HFFc6 (cell line): ENCODE measurements around the gene PAPPA2. TPM values are rescaled to one million over a fixed set of nuclear protein-coding genes. Genes with fewer than 3 reads are reported as not detected.

Source experiments
- DNase-seq: peaks from one replicate; pipeline ENCODE4 v3.0.0-alpha.2; 2018
- H3K27ac Mint-ChIP-seq: 2 replicates; pipeline ENCODE4 v1.8.0; 2020; ENCODE audit warnings: mild to moderate bottlenecking, mixed read lengths
- H3K27me3 Mint-ChIP-seq: 2 replicates; pipeline ENCODE4 v1.8.0; 2021; ENCODE audit warnings: mild to moderate bottlenecking, moderate library complexity, mixed read lengths; ENCODE audit not compliant: insufficient read depth
- H3K36me3 Mint-ChIP-seq: 2 replicates; pipeline ENCODE4 v1.8.0; 2021; ENCODE audit warnings: low read depth, mixed read lengths
- H3K4me1 Mint-ChIP-seq: 2 replicates; pipeline ENCODE4 v1.8.0; 2020; ENCODE audit warnings: low read depth, mixed read lengths
- H3K4me3 Mint-ChIP-seq: 2 replicates; pipeline ENCODE4 v1.8.0; 2020; ENCODE audit warnings: mild to moderate bottlenecking, moderate library complexity, mixed read lengths
- H3K9me3 Mint-ChIP-seq: 2 replicates; pipeline ENCODE4 v1.8.0; 2020; ENCODE audit warnings: mild to moderate bottlenecking, mixed read lengths
- total RNA-seq, 6 experiments: library from RNA; stranded (reverse); fragmentation: NEBNext Ultra II Directional; extraction: Animal tissue kit (Norgen Biotek cat#: 25700); gene quantifications; 2 replicates in 1 of 6; 3 replicates in 5 of 6; pipeline ENCODE4 v1.2.3, GENCODE V29; 2021
- TF ChIP-seq, protein P1 (sequence below): fragments of 200-600 bp; sonication (generic); IDR thresholded peaks from 2 replicates; pipeline ENCODE4 v1.5.0; 2021; ENCODE audit warnings: antibody characterized with exemption, mild to moderate bottlenecking

Gene PAPPA2
- total RNA-seq, 6 experiments from 2014 or later, result 0.16 to 1.1 (median 0.42) TPM

- no peaks in the 10 kb centered on the region for H3K4me1 Mint-ChIP-seq
- H3K9me3 Mint-ChIP-seq, result peaks cover 23% of the 10 kb centered on the region
- H3K27ac Mint-ChIP-seq, result no peak overlapping the region
- H3K27me3 Mint-ChIP-seq, result no peaks in the 10 kb centered on the region; the same call in 1 of the 2 replicates
- H3K4me3 Mint-ChIP-seq, result no peak overlapping the region
- DNase-seq, result no peak
- TF ChIP-seq, protein P1, sequence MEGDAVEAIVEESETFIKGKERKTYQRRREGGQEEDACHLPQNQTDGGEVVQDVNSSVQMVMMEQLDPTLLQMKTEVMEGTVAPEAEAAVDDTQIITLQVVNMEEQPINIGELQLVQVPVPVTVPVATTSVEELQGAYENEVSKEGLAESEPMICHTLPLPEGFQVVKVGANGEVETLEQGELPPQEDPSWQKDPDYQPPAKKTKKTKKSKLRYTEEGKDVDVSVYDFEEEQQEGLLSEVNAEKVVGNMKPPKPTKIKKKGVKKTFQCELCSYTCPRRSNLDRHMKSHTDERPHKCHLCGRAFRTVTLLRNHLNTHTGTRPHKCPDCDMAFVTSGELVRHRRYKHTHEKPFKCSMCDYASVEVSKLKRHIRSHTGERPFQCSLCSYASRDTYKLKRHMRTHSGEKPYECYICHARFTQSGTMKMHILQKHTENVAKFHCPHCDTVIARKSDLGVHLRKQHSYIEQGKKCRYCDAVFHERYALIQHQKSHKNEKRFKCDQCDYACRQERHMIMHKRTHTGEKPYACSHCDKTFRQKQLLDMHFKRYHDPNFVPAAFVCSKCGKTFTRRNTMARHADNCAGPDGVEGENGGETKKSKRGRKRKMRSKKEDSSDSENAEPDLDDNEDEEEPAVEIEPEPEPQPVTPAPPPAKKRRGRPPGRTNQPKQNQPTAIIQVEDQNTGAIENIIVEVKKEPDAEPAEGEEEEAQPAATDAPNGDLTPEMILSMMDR, result no peak
- no peaks in the 10 kb centered on the region for H3K36me3 Mint-ChIP-seq
These were observed 406.6 kb downstream of the PAPPA2 start for GRCh38 chr1:176869577-176869976.

DNA sequence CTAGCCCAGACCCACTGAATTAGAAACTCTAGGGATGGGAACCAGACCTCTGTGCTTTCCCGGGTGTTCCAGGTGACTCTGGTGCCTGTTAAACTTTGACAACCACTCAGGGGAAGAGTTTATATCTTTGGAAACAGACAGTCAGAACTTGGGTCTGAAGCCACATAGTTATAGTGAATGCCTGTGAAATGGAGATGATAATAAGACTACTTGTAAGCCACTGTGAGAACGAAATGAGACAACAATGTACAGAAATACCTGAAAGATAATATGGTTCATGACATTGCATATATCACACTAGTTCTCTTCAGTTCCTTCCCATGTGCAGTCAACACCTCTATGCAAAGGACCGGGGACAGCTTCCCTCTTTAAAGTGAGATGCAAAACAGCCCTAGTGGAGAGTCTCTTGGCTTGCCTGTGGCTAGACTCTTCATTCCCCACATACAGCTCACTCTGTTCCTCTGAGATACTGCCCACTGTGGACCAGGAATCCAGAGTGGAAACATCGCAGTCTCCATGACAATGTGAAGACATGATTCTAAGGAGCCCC lies 414.1 kb downstream of the PAPPA2 start:
- Mint-ChIP-seq H3K4me1 (no peaks in the 10 kb centered on the region), H3K4me3 (no peak overlapping the region), H3K36me3 (no peaks in the 10 kb centered on the region), H3K27me3 (no peaks in the 10 kb centered on the region; the same call in none of the 2 replicates), H3K27ac (no peak overlapping the region), H3K9me3 (no peaks in the 10 kb centered on the region; the same call in 1 of the 2 replicates)
- no peak for DNase-seq
- TF ChIP-seq, protein P1, result no peak

GRCh38 chr1:176877557-176877956 lies 414.6 kb downstream of the PAPPA2 start:
- TF ChIP-seq, protein P1, result no peak
- H3K27me3 Mint-ChIP-seq, result no peaks in the 10 kb centered on the region; the same call in none of the 2 replicates
- no peak overlapping the region for H3K27ac Mint-ChIP-seq
- no peak for DNase-seq
- H3K4me3 Mint-ChIP-seq, result no peak overlapping the region
- no peaks in the 10 kb centered on the region for H3K4me1 Mint-ChIP-seq
- H3K36me3 Mint-ChIP-seq, result no peaks in the 10 kb centered on the region
- no peaks in the 10 kb centered on the region; the same call in 1 of the 2 replicates for H3K9me3 Mint-ChIP-seq

DNA sequence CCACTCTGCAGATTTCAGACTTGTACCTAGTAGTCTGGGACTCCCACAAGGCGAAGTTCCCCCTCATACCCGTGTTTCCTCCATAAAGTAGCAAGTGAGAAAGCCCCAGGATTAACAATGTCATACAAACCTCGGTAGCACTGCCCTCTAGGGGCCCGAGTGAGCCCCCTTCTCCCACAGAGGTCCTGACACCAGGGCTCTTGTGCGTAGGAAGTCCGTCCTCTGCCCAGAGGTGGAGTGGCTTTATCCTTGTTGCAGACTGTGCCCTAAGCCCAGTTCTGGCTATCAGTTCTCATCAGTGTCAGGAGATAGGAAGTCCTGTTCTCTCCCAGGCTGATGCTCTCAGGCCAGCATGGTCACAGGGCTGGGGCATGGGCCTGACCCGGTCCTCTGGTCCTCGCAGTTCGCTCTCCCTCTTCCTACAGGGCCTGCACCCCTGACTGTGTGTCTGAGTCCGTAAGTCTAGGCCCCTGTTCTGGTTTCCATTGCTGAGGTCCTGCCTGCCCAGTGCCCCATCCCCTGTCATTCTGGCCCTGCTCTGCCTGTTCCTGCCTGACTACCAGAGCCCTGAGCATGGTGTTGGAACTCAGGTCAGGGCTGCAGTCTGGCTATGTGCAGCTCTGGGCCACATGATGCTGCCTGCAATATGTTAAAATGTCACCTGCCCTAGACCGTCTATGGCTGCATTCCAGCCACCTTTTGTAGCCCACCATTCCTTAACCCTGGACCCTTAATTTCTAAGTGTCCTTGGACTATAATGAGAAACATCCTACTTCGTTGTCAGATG lies 416.0 kb downstream of the PAPPA2 start:
- DNase-seq, result no peak
- no peak overlapping the region for H3K4me3 Mint-ChIP-seq
- H3K9me3 Mint-ChIP-seq, result no peaks in the 10 kb centered on the region
- no peaks in the 10 kb centered on the region for H3K36me3 Mint-ChIP-seq
- H3K27ac Mint-ChIP-seq, result no peak overlapping the region
- no peaks in the 10 kb centered on the region; the same call in 1 of the 2 replicates for H3K27me3 Mint-ChIP-seq
- H3K4me1 Mint-ChIP-seq, result no peaks in the 10 kb centered on the region
- TF ChIP-seq, protein P1, result peak; percentile 9; the same call in 1 of the 2 replicates

- no peak for DNase-seq
- no peak overlapping the region for H3K4me3 Mint-ChIP-seq
- no peaks in the 10 kb centered on the region for H3K9me3 Mint-ChIP-seq
- no peaks in the 10 kb centered on the region for H3K4me1 Mint-ChIP-seq
- H3K27ac Mint-ChIP-seq, result no peak overlapping the region
- TF ChIP-seq, protein P1, result no peak
- no peaks in the 10 kb centered on the region; the same call in 1 of the 2 replicates for H3K27me3 Mint-ChIP-seq
- H3K36me3 Mint-ChIP-seq, result no peaks in the 10 kb centered on the region
These were observed 417.0 kb downstream of the PAPPA2 start for GRCh38 chr1:176879784-176880620.
